ENCODE results near the gene TTC8. TPM values are rescaled to one million over a fixed set of nuclear protein-coding genes. Genes with fewer than 3 reads are reported as not detected.

Gene TTC8
- total and polyA plus RNA-seq, 4 donors: 7.3 to 11.7 (median 10.4) TPM

- no peak for TF ChIP-seq NR2F2 (IDR thresholded peaks at IDR 0.05)
- no peak for TF ChIP-seq TAF1 (conservative IDR thresholded peaks at IDR 0.05)
- no peak for TF ChIP-seq YY1 (IDR thresholded peaks at IDR 0.05)
- no peak for TF ChIP-seq JUND (IDR thresholded peaks at IDR 0.05)
- TF ChIP-seq ZBTB33 (IDR thresholded peaks at IDR 0.05): no peak
- TF ChIP-seq ATF3 (IDR thresholded peaks at IDR 0.05): no peak
- no peak for TF ChIP-seq HNF4A (conservative IDR thresholded peaks at IDR 0.05)
- TF ChIP-seq MAX (IDR thresholded peaks at IDR 0.05): no peak
- TF ChIP-seq FOXA1 (IDR thresholded peaks at IDR 0.05): no peak
- TF ChIP-seq SP1 (IDR thresholded peaks at IDR 0.05): no peak
- TF ChIP-seq RXRA (IDR thresholded peaks at IDR 0.05): no peak
- no peak for TF ChIP-seq GABPA (IDR thresholded peaks at IDR 0.05 in 1 of 2, conservative IDR thresholded peaks at IDR 0.05 in 1 of 2)
- no peak for TF ChIP-seq CTCF (IDR thresholded peaks at IDR 0.05; ENCODE audit: low read depth, low read length, missing input control)
- TF ChIP-seq EGR1 (IDR thresholded peaks at IDR 0.05; ENCODE audit: low read depth in 2 of 2): no peak
- no peak for TF ChIP-seq HNF4G (IDR thresholded peaks at IDR 0.05)
- no peak overlapping the region for H3K4me3 ChIP-seq (ENCODE audit: low read depth in 1 of 3, low read length in 3 of 3)
- peaks cover 3 to 9% (median 4%) of the 10 kb centered on the region in 4 donors for H3K36me3 ChIP-seq (ENCODE audit: control insufficient read depth in 4 of 4, insufficient read depth in 3 of 4, low read depth in 1 of 4, low read length in 3 of 4)
- WGBS: 81% methylated on average over 1 of the region's 1 CpG
- H3K9ac ChIP-seq (ENCODE audit: low read depth in 1 of 2, low read length in 2 of 2): no peak overlapping the region
- DNase-seq (ENCODE audit: low spot score): no peak
- H3K27me3 ChIP-seq (ENCODE audit: control insufficient read depth in 4 of 4, insufficient read depth in 4 of 4, low read length in 3 of 4): no peaks in the 10 kb centered on the region
- no peak overlapping the region for H3K27ac ChIP-seq (ENCODE audit: low read depth in 1 of 2, low read length in 2 of 2)
- no peaks in the 10 kb centered on the region for H3K9me3 ChIP-seq (ENCODE audit: control insufficient read depth in 4 of 4, low read length in 3 of 4)
- no peaks in the 10 kb centered on the region for H3K4me1 ChIP-seq (ENCODE audit: control insufficient read depth in 4 of 4, insufficient read depth in 4 of 4, low read length in 3 of 4)
Measured at GRCh38 chr14:88842414-88842813, 18.0 kb downstream of the TTC8 start.

GRCh38 chr14:88844980-88845491 lies 20.6 kb downstream of the TTC8 start:
- Histone ChIP-seq H3K36me3 (ENCODE audit: control insufficient read depth in 4 of 4, insufficient read depth in 3 of 4, low read depth in 1 of 4, low read length in 3 of 4) (peaks cover 3 to 9% (median 4%) of the 10 kb centered on the region in 4 donors), H3K4me1 (ENCODE audit: control insufficient read depth in 4 of 4, insufficient read depth in 4 of 4, low read length in 3 of 4) (peaks cover 0 to 2% (median 0%) of the 10 kb centered on the region in 4 donors), H3K9ac (ENCODE audit: low read depth in 1 of 2, low read length in 2 of 2) (no peak overlapping the region), H3K27ac (ENCODE audit: low read depth in 1 of 2, low read length in 2 of 2) (no peak overlapping the region), H3K9me3 (ENCODE audit: control insufficient read depth in 4 of 4, low read length in 3 of 4) (no peaks in the 10 kb centered on the region), H3K27me3 (ENCODE audit: control insufficient read depth in 4 of 4, insufficient read depth in 4 of 4, low read length in 3 of 4) (no peaks in the 10 kb centered on the region), H3K4me3 (ENCODE audit: low read depth in 1 of 3, low read length in 3 of 3) (no peak overlapping the region)
- DNase-seq (ENCODE audit: low spot score): no peak
- 82% methylated on average over 2 of the region's 2 CpGs for WGBS
- TF ChIP-seq GABPA (IDR thresholded peaks at IDR 0.05 in 1 of 2, conservative IDR thresholded peaks at IDR 0.05 in 1 of 2) (no peak), ZBTB33 (IDR thresholded peaks at IDR 0.05) (no peak), CTCF (IDR thresholded peaks at IDR 0.05; ENCODE audit: low read depth, low read length, missing input control) (no peak), RXRA (IDR thresholded peaks at IDR 0.05) (no peak), FOXA1 (IDR thresholded peaks at IDR 0.05) (no peak), HNF4G (IDR thresholded peaks at IDR 0.05) (no peak), MAX (IDR thresholded peaks at IDR 0.05) (no peak), YY1 (IDR thresholded peaks at IDR 0.05) (no peak), FOXA2 (IDR thresholded peaks at IDR 0.05) (no peak), NR2F2 (IDR thresholded peaks at IDR 0.05) (no peak), SP1 (IDR thresholded peaks at IDR 0.05) (no peak), RAD21 (IDR thresholded peaks at IDR 0.05) (no peak), HNF4A (conservative IDR thresholded peaks at IDR 0.05) (no peak), TAF1 (conservative IDR thresholded peaks at IDR 0.05) (no peak), REST (IDR thresholded peaks at IDR 0.05) (no peak)

Measured in liver (tissue), 9 donors.